ENCODE results near the gene KRT36.

GRCh38 chr17:41505007-41505808 is 15.5 kb upstream of the KRT36 start, which contains the start of gene KRT13:
- no peak for TF ChIP-seq SUZ12 (IDR thresholded peaks at IDR 0.05; ENCODE audit: extremely low read depth, insufficient read depth, insufficient read length)
- no peak for TF ChIP-seq ZNF274 (IDR thresholded peaks at IDR 0.05; ENCODE audit: low read depth, low read length)

Measured in NT2/D1 (cell line).